Right atrium auricular region (tissue), 2 donors: ENCODE results near the gene NFYA. TPM values are rescaled to one million over a fixed set of nuclear protein-coding genes. Genes with fewer than 3 reads are reported as not detected.

Source experiments
- DNase-seq: peaks from one replicate; pipeline ENCODE4 v3.0.0-alpha.2; 2019; ENCODE audit warnings: low spot score
- H3K27ac ChIP-seq, 2 donors: fragments of 200-600 bp; sonication (generic); 1 replicate in 1 of 2; 2 replicates in 1 of 2; pipeline ENCODE4 v1.5.1; 2016 to 2019
- H3K27me3 ChIP-seq, 2 donors: fragments of 200-600 bp; sonication (generic); one replicate each; pipeline versions ENCODE4 v1.5.1 to v1.6.0; 2017 to 2019
- H3K36me3 ChIP-seq: fragments of 200-600 bp; sonication (generic); one replicate; pipeline ENCODE4 v1.5.1; 2016
- H3K4me1 ChIP-seq, 2 donors: fragments of 200-600 bp; sonication (generic); one replicate each; pipeline versions ENCODE4 v1.5.1 to v1.6.0; 2017 to 2019
- H3K4me3 ChIP-seq, 2 donors: fragments of 200-600 bp; sonication (generic); 1 replicate in 1 of 2; 2 replicates in 1 of 2; pipeline ENCODE4 v1.5.1; 2017 to 2019; ENCODE audit warnings: mild to moderate bottlenecking in 1 of 2, moderate library complexity in 1 of 2
- H3K9me3 ChIP-seq, 2 donors: fragments of 200-600 bp; sonication (generic); one replicate each; pipeline ENCODE4 v1.5.1; 2019
- CTCF ChIP-seq, 2 donors: fragments of 200-600 bp; sonication (generic); IDR thresholded peaks; one replicate each; pipeline ENCODE4 v1.5.1; 2019; ENCODE audit warnings: antibody characterized with exemption in 2 of 2
- total RNA-seq, 2 donors: library from RNA; depleted of rRNA; stranded (reverse); fragments of >200 nt; gene quantifications; one replicate each; pipeline ENCODE4 v1.1.0, GENCODE V29; 2016

Gene NFYA
- total RNA-seq, 2 donors from 2014 or later: 8.2 to 9.9 TPM

GRCh38 chr6:41053041-41053440 lies 19.7 kb upstream of the NFYA start, which contains the start of gene APOBEC2:
TSS of gene APOBEC2 (plus strand) at chr6:41053202. CDS start at chr6:41053348, 146 bp downstream.
- Histone ChIP-seq H3K4me3 (peak within 1 kb of the TSS; percentile 37 to 43), H3K4me1 (peaks cover 0 to 76% of the 10 kb centered on the region in 2 donors)
- peak; percentile 66 for DNase-seq

GRCh38 chr6:41054511-41054910 lies 18.3 kb upstream of the NFYA start:
- no peak for DNase-seq
- Histone ChIP-seq H3K27me3 (no peaks in the 10 kb centered on the region), H3K4me3 (peak overlapping the region; percentile 37 to 43), H3K27ac (peak overlapping the region; percentile 84 to 94), H3K36me3 (no peaks in the 10 kb centered on the region), H3K9me3 (no peaks in the 10 kb centered on the region), H3K4me1 (peaks cover 0 to 74% of the 10 kb centered on the region in 2 donors)
- no peak for TF ChIP-seq CTCF (IDR thresholded peaks at IDR 0.05)

More at GRCh38 chr6:41053041-41053440, 19.7 kb upstream of the NFYA start, which contains the start of gene APOBEC2:
- TF ChIP-seq CTCF (IDR thresholded peaks at IDR 0.05): no peak
- Histone ChIP-seq H3K27ac (peak within 1 kb of the TSS; percentile 84 to 94), H3K27me3 (no peaks in the 10 kb centered on the region), H3K36me3 (no peaks in the 10 kb centered on the region), H3K9me3 (no peaks in the 10 kb centered on the region)

DNA sequence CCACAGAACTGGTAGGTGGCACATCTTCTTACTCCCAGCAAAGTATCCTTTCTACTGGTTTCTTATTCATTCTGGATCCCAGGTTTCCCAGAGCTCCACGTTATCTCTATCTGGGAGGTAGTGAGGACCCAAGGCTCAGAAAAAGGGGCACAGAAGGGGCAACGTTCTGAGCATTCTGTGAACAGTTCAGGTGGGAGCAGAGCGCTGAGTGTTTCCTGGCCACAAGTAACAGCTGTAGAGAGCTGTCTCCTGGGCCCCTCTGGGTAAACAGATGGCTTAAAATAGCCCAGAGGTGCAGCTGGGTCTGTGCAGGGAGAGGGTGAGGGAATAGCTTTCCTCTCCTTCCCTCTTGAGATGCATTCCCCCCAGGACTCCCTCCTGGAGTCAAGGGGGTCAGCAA lies 17.6 kb upstream of the NFYA start:
- peak overlapping the region; percentile 84 to 94 for H3K27ac ChIP-seq
- no peak for TF ChIP-seq CTCF (IDR thresholded peaks at IDR 0.05)
- no peaks in the 10 kb centered on the region for H3K9me3 ChIP-seq
- peaks cover 0 to 73% of the 10 kb centered on the region in 2 donors for H3K4me1 ChIP-seq
- peak overlapping the region; percentile 37 to 43 for H3K4me3 ChIP-seq
- no peaks in the 10 kb centered on the region for H3K36me3 ChIP-seq
- DNase-seq: peak; percentile 56
- no peaks in the 10 kb centered on the region for H3K27me3 ChIP-seq

GRCh38 chr6:41056768-41057490 lies 15.8 kb upstream of the NFYA start:
- no peaks in the 10 kb centered on the region for H3K27me3 ChIP-seq
- H3K36me3 ChIP-seq: peaks cover 8% of the 10 kb centered on the region
- peak overlapping the region; percentile 84 to 94 for H3K27ac ChIP-seq
- H3K4me1 ChIP-seq: peaks cover 0 to 63% of the 10 kb centered on the region in 2 donors
- peak; percentile 55 for DNase-seq
- H3K4me3 ChIP-seq: no peak overlapping the region
- no peaks in the 10 kb centered on the region for H3K9me3 ChIP-seq
- no peak for TF ChIP-seq CTCF (IDR thresholded peaks at IDR 0.05)

DNA sequence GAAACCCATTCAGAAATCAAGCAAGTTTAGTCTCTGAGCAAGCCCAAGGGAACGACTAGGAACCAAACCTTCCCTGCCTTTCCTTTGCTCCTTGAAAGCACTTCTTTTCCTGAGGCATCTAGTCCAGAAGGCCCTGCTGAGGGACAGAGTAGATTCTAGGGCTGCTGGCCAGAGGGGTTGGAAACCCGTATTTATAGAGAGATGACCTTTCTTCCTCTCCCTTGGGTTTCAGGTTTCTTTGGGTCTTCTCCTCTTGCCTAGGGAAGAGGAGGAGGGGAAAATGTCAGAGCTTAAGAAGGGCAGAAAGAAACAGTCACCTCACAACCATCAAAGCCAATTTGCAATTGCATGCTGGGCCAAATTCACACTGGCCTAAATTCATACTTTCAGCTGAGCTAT lies 14.0 kb upstream of the NFYA start:
- H3K4me1 ChIP-seq: peaks cover 0 to 46% of the 10 kb centered on the region in 2 donors
- no peaks in the 10 kb centered on the region for H3K27me3 ChIP-seq
- TF ChIP-seq CTCF (IDR thresholded peaks at IDR 0.05): no peak
- H3K27ac ChIP-seq: peak overlapping the region; percentile 84 to 94
- H3K36me3 ChIP-seq: peaks cover 13% of the 10 kb centered on the region
- no peak for DNase-seq
- H3K4me3 ChIP-seq: no peak overlapping the region
- H3K9me3 ChIP-seq: no peaks in the 10 kb centered on the region
